Measurements from ENCODE around the gene ADRA2B. TPM values are rescaled to one million over a fixed set of nuclear protein-coding genes. Genes with fewer than 3 reads are reported as not detected.
"Not testable (repeated sequence)": the region's sequence is repeated elsewhere in the genome, so short reads cannot be mapped to it uniquely, and the experiment has no call there.

The ADRA2B gene
- total RNA-seq, 1 experiment from 2014 or later = 0.47 TPM

GRCh38 chr2:96161898-96162297, 45.5 kb upstream of the ADRA2B start:
- H3K36me3 ChIP-seq (ENCODE audit: control insufficient read depth in 1 of 2, insufficient read depth in 2 of 2, low read length in 2 of 2) = no peaks in the 10 kb centered on the region
- no peaks in the 10 kb centered on the region for H4K20me1 ChIP-seq (ENCODE audit: insufficient read depth)
- no peak overlapping the region for H3K4me3 ChIP-seq (replicated peaks in 1 of 2; ENCODE audit: low read depth in 1 of 2, low read length in 2 of 2)
- no peaks in the 10 kb centered on the region for H3K4me1 ChIP-seq (ENCODE audit: control insufficient read depth in 1 of 2, insufficient read depth in 2 of 2, low read length in 2 of 2)
- POLR2A ChIA-PET = no interaction called here
- no peak overlapping the region for H3K4me2 ChIP-seq (ENCODE audit: low read length)
- intact Hi-C loops (cut with micrococcal nuclease) = no loop called here
- ATAC-seq = no peak
- no peaks in the 10 kb centered on the region for H3K9me2 ChIP-seq (ENCODE audit: insufficient read depth)
- H3K27ac ChIP-seq (ENCODE audit: low read depth, low read length) = no peak overlapping the region
- no peaks in the 10 kb centered on the region for H3K9me3 ChIP-seq (ENCODE audit: control insufficient read depth in 1 of 2, insufficient read depth in 1 of 2, low read depth in 1 of 2, low read length in 2 of 2)
- RAD21 ChIA-PET (ENCODE audit: low non-redundant PET in 1 of 2, low total read pairs in 2 of 2, uncharacterized antibody in 2 of 2, unreplicated experiment in 2 of 2) = no interaction called here
- no peaks in the 10 kb centered on the region for H3K27me3 ChIP-seq (ENCODE audit: insufficient read depth, low read length)
- no peak overlapping the region for H2AFZ ChIP-seq (ENCODE audit: low read depth, low read length, poor library complexity, severe bottlenecking)
- DNase-seq (ENCODE audit: low read depth, low spot score) = no peak
- H3K79me2 ChIP-seq (ENCODE audit: insufficient read depth, low read length) = no peaks in the 10 kb centered on the region
- no TSS peak for BruUV-seq (replicated peaks)
- H3K9ac ChIP-seq (ENCODE audit: low read length) = no peak overlapping the region
- TF ChIP-seq POLR2AphosphoS5 (IDR thresholded peaks at IDR 0.05; ENCODE audit: low read depth, low read length) (no peak), ZFX (IDR thresholded peaks at IDR 0.05) (no peak), CBX3 (IDR thresholded peaks at IDR 0.05; ENCODE audit: low read depth) (no peak), SRF (IDR thresholded peaks at IDR 0.05; ENCODE audit: low read depth) (no peak), REST (IDR thresholded peaks at IDR 0.05; ENCODE audit: low read depth) (no peak), EGR1 (IDR thresholded peaks at IDR 0.05; ENCODE audit: low read depth) (no peak), ZNF274 (IDR thresholded peaks at IDR 0.05; ENCODE audit: low read depth, low read length) (no peak), CEBPB (IDR thresholded peaks at IDR 0.05; ENCODE audit: low read depth) (no peak), MAX (IDR thresholded peaks at IDR 0.05) (no peak), FOSL1 (IDR thresholded peaks at IDR 0.05; ENCODE audit: low read depth) (no peak), ZBTB33 (IDR thresholded peaks at IDR 0.05; ENCODE audit: extremely low read depth, insufficient replicate concordance, low read length) (no peak), SIN3A (IDR thresholded peaks at IDR 0.05; ENCODE audit: low read depth) (no peak), ATF3 (IDR thresholded peaks at IDR 0.05) (no peak), ELF1 (IDR thresholded peaks at IDR 0.05; ENCODE audit: borderline replicate concordance, low read depth) (no peak), TCF7L2 (IDR thresholded peaks at IDR 0.05; ENCODE audit: borderline replicate concordance, extremely low read depth, insufficient read depth, insufficient read length) (no peak), RAD21 (IDR thresholded peaks at IDR 0.05; ENCODE audit: low read depth) (no peak)
- CTCF ChIA-PET = no interaction called here

GRCh38 chr2:96160366-96160765, 44.0 kb upstream of the ADRA2B start:
- H4K20me1 ChIP-seq (ENCODE audit: insufficient read depth); H3K4me3 ChIP-seq (replicated peaks in 1 of 2; ENCODE audit: low read depth in 1 of 2, low read length in 2 of 2); BruUV-seq (replicated peaks); H3K4me2 ChIP-seq (ENCODE audit: low read length); H3K9ac ChIP-seq (ENCODE audit: low read length); POLR2A ChIA-PET; H3K27me3 ChIP-seq (ENCODE audit: insufficient read depth, low read length); H2AFZ ChIP-seq (ENCODE audit: low read depth, low read length, poor library complexity, severe bottlenecking); H3K27ac ChIP-seq (ENCODE audit: low read depth, low read length); intact Hi-C loops (cut with micrococcal nuclease); RAD21 ChIA-PET (ENCODE audit: low non-redundant PET in 1 of 2, low total read pairs in 2 of 2, uncharacterized antibody in 2 of 2, unreplicated experiment in 2 of 2); H3K79me2 ChIP-seq (ENCODE audit: insufficient read depth, low read length); H3K9me3 ChIP-seq (ENCODE audit: control insufficient read depth in 1 of 2, insufficient read depth in 1 of 2, low read depth in 1 of 2, low read length in 2 of 2); H3K36me3 ChIP-seq (ENCODE audit: control insufficient read depth in 1 of 2, insufficient read depth in 2 of 2, low read length in 2 of 2); CTCF ChIA-PET; H3K9me2 ChIP-seq (ENCODE audit: insufficient read depth); ATAC-seq; DNase-seq (ENCODE audit: low read depth, low spot score); H3K4me1 ChIP-seq (ENCODE audit: control insufficient read depth in 1 of 2, insufficient read depth in 2 of 2, low read length in 2 of 2): not testable (repeated sequence)

All from HCT116 (cell line).